ENCODE data around the gene CCDC195.

GRCh38 chr2:224716201-224716600, at the start of gene CCDC195:
- TF ChIP-seq CTCF (IDR thresholded peaks at IDR 0.05; ENCODE audit: low read depth, low read length) (no peak), EZH2phosphoT487 (IDR thresholded peaks at IDR 0.05; ENCODE audit: low read depth) (no peak)
